HG03439 (cell line): ENCODE results near the gene EXOC4.
"Not testable (repeated sequence)": the region's sequence is repeated elsewhere in the genome, so short reads cannot be mapped to it uniquely, and the experiment has no call there.

Experiments
- ATAC-seq: cut with Tn5 transposase; IDR thresholded peaks from one replicate; pipeline ENCODE4 v1.9.1; 2021; ENCODE audit warnings: mild to moderate bottlenecking, moderate library complexity; ENCODE audit not compliant: unreplicated experiment

EXOC4 gene

DNA sequence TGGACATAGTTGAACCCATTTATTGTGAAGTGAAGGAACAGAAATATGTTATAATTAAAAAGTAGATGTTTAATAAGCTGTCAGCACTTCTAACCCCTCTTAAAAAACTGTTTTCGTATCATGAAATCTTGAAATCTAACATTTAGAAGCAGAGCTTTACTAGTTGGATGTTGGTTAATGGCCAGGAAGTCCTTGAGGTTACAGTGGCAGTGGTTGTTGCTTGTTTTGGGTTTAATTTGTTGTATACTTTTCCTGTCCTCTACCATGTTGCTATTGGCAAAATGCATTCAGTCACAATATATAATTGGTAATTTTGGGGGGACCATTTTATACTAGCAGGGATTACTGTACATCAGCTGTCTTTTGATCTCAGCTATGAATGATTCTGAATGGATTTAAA is 60.7 kb downstream of the EXOC4 start:
- ATAC-seq: no peak

DNA sequence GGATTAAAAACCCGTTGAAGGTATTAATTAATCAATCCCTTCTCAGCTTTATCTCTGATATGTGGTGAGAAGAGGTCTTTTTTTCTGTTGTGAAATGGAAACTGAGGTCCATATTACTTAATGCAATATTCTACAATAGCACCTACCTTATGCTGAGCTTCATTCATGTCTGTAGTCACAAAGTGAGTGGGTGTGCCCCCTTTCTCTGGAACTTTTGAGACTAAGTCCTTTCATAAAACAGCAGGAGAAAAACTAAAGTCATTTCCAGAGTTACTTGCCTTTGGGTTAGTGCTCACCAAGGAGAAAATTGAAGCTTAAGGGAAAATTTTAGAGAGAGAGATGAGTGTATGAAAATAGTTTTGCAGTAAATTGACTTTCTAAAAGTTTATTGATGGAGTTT is 61.2 kb downstream of the EXOC4 start:
- no peak for ATAC-seq

DNA sequence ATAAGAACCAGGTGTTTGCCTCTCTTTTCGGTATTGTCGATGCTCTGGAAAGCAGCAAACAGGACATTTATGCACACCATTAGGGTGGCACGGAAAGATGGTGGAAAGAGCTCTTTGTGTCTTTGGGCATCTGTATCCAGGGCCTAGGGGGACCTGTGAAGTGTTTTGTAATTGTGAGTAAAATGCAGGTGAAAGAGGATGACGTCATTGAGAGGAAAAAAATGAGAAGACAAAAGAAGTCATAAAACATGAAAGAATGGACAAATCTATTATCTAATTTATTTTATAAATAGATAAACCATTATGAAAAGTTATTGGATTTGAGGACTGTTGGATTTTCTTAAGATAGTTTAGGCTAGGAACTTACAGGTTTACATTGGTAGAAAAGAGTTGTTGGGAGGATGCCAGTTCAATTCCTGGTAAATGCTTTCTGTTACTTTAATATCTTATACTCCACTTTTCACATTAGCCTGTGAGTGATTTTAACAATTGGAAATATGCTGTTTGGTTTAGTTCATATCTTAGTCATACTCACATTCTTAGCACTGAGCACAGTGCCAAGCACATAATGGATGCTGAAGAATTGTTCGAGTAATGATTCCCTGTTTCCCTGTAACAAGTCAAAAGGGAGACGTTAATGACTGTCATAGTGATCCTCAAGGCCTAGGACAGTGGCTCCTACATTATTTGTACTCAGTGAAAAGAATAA is 62.6 kb downstream of the EXOC4 start:
- no peak for ATAC-seq

DNA sequence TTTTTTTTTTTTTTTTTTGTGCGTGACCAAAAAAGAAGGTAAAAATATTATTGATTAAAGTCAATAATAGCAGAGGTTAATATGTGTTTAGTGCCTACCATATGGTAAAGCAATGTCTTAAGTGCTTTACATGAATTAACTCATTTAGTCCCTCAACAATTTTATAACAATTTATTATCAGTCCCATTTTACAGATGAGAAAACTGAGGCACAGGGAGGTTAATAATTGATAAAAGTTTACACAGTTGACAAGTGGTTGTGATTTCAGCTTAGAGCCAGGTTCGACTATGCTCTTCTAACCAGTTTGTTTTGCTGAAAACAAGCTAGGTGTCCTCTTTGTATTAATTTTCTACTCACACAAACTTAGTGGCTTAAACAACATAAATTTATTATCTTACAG is 67.0 kb downstream of the EXOC4 start:
- no peak for ATAC-seq

DNA sequence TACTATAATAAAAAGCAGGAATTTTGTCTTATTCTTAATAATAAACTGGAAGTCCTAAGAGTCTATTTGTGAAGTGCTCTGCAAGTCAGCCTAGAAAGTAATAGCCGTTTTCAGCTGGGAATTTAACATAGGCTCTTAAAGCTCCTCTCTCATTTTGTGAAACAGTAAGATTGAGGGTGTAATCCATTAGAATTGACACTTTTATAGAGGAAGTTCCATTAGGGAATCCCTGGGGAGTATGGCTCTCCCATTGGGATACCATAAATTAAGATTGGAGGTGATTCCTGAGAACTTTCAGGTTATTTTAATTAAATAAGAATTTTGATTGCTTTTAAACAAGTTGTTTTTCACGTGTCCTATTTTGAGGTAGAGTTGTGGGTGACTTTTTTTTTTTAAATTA is 68.0 kb downstream of the EXOC4 start:
- ATAC-seq: no peak

DNA sequence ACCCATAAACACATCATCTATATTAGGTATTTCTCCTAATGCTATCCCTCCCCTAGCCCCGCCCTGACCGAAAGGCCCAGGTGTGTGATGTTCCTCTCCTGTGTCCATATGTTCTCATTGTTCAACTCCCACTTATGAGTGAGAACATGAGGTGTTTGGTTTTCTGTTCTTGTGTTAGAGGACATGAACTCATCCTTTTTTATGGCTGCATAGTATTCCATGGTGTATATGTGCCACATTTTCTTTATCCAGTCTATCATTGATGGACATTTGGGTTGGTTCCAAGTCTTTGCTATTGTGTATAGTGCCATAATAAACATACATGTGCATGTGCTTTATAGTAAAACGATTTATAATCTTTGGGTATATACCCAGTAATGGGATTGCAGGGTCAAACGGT is 68.5 kb downstream of the EXOC4 start:
- not testable (repeated sequence) for ATAC-seq

DNA sequence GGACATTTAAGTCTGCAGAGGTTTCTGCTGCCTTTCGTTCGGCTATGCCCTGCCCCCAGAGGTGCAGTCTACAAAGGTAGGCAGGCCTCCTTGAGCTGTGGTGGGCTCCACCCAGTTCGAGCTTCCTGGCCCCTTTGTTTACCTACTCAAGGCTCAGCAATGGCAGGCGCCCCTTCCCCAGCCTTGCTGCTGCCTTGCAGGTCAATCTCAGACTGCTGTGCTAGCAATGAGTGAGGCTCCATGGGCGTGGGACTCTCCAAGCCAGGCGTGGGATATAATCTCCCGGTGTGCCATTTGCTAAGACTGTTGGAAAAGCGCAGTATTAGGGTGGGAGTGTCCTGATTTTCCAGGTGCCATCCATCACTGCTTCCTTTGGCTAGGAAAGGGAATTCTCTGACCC is 73.9 kb downstream of the EXOC4 start:
- not testable (repeated sequence) for ATAC-seq

DNA sequence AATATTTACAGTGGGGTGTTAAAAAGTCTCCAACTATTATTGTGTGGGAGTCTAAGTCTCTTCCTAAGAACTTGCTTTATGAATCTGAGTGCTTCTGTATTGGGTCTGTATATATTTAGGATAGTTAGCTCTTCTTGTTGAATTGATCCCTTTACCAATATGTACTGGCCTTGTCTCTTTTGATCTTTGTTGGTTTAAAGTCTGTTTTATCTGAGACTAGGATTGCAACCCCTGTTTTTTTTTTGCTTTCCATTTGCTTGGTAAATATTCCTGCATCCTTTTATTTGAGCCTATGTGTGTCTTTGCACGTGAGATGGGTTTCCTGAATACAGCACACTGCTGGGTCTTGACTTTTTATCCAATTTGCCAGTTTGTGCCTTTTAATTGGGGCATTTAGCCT is 75.1 kb downstream of the EXOC4 start:
- ATAC-seq: not testable (repeated sequence)

DNA sequence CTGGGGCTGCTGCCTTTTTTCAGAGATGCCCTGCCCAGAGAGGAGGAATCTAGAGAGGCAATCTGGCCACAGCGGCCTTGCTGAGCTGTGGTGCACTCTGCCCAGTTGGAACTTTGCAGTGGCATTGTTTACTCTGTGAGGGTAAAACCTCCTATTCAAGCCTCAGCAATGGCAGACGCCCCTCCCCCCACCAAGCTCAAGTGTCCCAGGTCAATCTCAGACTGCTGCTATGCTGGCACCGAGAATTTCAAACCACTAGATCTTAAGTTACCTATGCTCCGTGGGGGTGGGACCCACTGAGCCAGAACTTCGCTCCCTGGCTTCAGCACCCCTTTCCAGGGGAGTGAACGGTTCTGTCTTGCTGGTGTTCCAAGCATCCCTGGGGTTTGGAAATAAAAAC is 77.2 kb downstream of the EXOC4 start:
- no peak for ATAC-seq

DNA sequence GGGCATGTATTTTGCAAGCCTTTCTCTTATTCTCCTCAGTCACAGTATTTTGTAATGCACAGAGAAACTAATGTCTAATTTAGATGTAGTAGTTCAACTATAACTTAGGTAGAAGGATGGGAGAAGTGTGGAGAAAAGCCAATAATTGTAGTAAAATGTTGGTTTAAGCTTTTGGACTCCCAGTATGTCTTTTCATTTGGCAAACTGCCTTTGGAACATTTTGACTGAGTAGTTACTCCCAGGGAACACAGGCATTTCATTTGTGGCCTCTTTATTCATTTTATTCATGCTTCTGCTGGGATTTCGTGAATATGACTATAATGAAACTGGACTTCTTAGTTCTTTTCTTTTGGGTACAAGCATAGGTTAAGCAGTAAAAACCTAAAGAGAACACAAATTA is 79.0 kb downstream of the EXOC4 start:
- no peak for ATAC-seq

DNA sequence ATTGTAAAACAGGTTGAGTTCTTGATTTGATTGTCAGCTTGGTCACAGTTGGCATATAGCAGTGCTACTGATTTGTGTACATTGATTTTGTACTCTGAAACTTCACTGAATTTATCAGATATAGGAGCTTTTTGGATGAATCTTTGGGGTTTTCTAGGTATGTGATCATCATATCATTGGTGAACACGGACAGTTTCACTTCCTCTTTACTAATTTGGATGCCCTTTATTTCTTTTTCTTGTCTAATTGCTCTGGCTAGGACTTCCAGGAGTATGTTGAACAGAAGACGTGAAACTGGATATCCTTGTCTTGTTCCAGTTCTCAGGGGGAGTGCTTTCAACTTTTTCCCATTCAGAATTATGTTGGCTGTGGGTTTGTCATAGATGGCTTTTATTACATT is 86.9 kb downstream of the EXOC4 start:
- ATAC-seq: no peak

DNA sequence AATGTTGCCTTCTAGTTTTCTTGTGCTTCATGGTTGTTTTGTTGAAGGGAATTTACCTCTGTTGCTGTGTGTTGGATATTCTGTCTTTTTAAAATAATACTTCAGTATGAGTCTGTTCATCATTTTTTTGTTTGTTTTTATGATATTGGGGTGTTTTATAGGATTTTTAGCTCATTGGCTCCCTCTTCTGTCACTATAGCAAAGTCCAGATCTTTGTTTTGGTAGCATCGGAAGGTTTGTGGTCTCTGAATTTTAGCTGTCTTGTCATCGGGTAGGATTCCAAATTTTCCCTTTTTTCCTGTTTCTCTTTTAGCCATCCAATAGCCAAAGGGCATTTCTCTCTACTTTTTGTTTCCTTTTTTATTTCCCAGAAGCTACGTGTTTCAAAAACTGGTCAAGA is 91.4 kb downstream of the EXOC4 start:
- ATAC-seq: no peak

DNA sequence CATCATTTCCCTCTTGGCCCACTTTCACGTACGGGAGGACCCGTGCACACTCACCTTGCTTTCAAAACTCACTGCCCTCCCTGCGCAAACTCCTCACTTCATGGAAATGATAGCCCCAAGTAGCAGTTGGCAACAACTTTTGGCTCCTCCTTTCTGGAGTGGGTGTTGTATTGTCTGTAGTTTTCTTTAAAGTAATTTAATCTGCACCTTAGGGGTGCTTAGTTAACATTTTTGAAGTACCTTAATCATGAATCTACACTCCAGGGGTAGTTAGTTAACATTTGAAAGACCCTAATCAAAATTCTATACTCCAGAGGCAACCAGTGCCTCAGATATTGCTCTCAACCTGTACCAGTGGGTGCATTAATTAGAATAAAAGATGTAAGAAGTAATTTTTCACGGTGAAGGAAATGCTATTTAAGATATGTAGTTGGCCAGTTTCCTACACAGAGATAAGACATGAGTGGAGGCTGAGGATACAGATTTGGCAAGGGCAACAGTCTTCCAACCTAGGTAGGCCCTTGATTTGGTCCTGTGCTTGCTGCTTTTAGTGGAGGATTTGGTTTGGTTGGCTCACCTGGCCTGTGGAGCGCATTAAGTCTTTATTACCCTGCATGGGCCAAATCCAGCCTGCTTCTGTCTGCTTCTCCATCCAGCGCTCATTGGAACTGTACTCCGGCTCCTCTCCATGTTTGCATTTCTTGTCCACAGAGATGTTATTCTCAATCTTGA is 93.0 kb downstream of the EXOC4 start:
- ATAC-seq: no peak

DNA sequence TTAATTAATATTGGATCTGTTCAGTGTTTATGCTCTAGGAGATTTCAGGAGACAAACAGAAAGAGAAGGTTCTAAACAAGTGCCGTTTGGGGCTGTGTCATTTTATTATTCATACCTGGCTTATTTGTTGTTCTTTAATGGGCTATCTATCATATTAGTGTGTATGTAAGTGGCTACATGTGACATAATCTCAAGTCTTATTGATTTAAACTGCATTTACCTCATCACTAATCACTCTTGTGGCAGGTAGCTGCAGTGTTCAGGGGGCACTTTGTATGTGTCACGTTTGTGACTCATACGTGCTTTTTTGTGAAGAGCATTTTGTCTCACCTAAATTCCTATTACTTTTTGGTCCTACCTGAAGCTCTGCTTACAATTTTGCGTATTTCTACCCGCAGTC is 95.4 kb downstream of the EXOC4 start:
- ATAC-seq: no peak

DNA sequence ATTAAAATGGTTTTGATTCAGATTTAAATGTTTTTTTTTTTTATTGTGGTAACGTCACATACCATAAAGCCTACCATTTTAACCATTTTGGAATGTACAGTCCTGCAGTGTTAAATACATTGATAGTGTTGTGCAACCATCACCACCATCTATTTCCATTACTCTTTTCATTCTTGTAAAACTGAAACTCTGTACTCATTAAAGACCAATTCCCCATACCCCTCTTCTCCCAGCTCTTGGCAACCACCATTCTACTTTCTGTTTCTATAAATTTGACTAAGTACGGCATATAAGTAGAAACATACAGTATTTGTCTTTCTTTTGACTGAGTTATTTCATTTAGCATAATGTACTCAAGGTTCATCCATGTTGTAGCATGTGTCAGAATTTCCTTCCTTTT is 96.2 kb downstream of the EXOC4 start:
- no peak for ATAC-seq

DNA sequence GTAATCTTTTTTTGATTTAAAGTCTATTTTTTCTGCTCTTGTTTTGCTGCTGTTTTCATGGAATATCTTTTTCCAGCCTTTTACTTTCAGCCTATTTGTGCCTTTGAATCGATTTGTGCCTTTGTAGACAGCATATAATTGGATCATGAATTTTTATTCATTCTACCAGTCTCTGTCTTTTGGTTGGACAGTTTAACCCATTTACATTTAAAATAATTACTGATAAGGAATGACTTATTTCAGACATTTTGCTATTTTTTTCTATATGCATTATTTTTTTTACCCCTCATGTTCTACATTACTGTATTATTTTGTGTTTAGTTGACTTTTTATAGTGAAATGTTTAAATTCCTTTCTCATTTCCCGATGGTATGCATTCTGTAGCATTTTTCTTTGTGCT is 99.6 kb downstream of the EXOC4 start:
- no peak for ATAC-seq

DNA sequence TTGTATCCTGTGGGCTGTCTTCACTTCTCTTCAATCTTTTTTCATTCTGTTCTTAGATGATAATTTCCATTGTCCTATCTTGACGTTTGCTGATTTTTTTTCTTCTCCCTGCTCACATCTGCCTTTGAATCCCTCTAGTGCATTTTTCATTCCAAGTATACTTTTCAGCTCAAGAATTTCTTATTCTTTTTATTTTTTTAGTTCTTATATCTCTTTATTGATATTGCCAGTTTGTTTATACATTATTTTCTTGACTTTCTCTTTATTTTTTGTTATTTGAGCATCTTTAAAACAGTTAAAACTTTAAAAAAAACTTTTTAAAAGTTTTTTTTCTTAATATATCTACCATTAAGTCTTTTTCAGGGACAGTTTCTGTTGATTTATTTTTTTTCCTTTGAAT is 100.9 kb downstream of the EXOC4 start:
- no peak for ATAC-seq

DNA sequence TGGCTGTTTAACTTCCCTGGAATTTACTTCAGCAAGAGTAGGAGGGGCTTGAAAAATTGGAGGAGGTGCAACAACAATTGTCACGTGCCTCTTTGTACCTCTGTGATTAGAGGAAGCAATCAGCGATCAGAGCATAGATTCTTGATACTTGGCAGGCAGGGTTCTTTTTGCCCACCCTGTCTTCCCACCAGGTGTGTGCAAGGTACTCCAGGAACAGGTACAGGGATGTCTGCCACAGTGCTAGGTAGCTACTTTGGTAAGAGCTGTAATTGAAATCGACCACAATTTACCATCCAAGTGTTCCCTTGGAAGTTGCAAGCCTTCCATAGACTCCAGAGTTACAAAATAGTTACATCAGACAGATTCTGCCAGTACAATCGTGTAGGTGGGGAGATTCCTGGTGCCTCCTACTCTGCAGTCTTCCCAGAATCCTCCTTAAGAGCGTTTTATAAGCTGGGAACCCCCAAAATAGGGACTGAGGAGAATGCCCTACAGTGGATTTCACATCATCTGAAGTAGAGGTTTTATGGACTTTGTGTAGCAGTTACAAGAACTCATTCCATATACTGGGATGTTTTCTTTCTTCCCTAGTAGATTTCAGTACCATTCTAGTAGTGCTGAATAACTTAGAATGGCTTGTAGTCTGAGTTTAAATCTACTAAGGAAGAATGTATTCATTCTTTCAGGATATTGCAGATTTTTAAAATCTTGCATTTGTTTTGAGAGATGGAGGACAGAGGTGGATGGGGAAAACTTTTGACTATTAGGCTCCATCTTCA is 101.9 kb downstream of the EXOC4 start:
- no peak for ATAC-seq

DNA sequence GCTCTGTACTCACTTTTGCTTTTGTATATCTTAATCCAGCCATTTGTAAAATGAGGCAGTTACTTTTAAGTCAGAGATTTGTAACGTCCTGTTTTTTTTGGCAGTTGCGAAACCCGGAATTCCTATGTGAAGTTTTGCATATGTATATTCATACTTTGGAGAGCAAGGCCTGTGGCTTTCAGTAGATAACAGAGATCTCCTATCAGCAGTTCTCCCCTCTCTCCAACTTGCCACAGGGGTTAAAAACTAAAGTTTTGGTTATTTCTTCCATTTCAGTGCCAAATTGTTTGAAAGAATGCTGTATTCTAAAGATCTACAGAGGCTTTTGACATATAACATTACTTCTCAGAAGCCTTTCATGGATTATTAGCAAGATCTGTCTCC is 102.4 kb downstream of the EXOC4 start:
- no peak for ATAC-seq

DNA sequence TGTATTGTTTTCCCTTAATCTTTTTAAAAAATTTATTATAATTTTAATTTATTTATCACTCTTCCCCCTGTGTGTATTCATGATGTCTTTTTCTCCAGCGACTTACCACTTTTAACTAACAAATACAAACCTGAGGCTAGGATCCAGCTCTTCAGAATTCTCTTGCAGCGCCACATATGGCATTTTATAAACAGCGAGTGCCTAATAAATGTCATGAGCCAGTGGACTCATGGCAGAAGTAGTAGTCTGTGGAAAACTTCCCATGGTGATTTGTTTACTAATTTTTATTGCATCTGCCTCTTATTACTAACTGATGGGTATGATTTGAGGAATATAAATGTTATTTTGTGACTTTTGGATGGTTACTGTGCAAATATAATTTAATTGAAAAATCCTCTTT is 102.9 kb downstream of the EXOC4 start:
- ATAC-seq: no peak

DNA sequence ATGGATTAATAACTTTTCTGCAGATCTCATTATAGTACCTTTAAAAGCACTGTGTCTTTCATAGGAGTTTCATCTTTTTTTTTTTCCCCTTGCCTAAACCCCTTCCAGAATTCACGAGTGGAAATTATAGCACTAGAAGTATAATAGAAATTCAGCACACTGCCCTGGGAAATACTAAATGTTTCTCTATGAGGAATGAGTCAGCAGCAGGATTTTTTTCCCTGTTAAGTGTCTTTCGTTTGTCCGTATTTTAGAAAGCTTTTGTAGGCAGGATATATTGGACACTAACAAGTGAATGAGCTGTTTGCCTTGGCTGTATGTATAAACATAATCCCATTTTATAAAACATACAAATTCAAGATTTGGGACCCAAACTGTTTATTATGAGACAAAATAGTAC is 105.8 kb downstream of the EXOC4 start:
- ATAC-seq: no peak

DNA sequence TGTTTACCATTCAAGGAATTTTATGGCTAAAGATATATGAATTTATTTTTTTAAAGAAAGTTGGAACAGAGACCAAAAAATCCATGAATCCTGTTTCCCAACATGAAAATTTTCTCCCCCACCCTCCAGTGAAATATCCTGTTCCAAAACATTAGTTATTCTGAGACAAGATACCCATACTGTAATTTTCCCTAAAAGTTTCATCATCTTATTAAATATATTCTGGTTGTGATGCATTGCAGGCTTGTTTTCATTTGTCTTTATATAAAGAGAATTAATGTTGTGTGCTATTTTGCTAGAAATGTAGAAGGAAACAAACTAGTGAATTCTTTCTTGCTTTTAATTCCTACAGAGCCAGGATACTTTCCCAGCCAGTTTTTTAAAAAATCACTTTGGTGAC is 106.6 kb downstream of the EXOC4 start:
- no peak for ATAC-seq
